Measurements from ENCODE around the gene PPFIA1. TPM values are rescaled to one million over a fixed set of nuclear protein-coding genes. Genes with fewer than 3 reads are reported as not detected.

Gene PPFIA1
- total RNA-seq, 2 donors from 2014 or later, result 46.9 to 47.5 TPM

- TF ChIP-seq CTCF (IDR thresholded peaks at IDR 0.05), result no peak
- Histone ChIP-seq H3K4me3 (no peak overlapping the region), H3K9me3 (no peaks in the 10 kb centered on the region), H3K27ac (no peak overlapping the region), H3K27me3 (no peaks in the 10 kb centered on the region), H3K36me3 (peaks cover 3% of the 10 kb centered on the region), H3K9ac (ENCODE audit: low read depth in 2 of 2, low read length in 2 of 2) (no peak overlapping the region), H3K4me1 (no peaks in the 10 kb centered on the region)
- DNase-seq, result no peak
- intact Hi-C loops (cut with DNase I), result no loop called here
These were observed 26.9 kb downstream of the PPFIA1 start for GRCh38 chr11:70297341-70297740.

- no peak overlapping the region for H3K9ac ChIP-seq (ENCODE audit: low read depth in 2 of 2, low read length in 2 of 2)
- no peak overlapping the region for H3K4me3 ChIP-seq
- peaks cover 3% of the 10 kb centered on the region for H3K36me3 ChIP-seq
- TF ChIP-seq CTCF (IDR thresholded peaks at IDR 0.05), result no peak
- H3K9me3 ChIP-seq, result no peaks in the 10 kb centered on the region
- no peak for DNase-seq
- H3K27ac ChIP-seq, result no peak overlapping the region
- intact Hi-C loops (cut with DNase I), result no loop called here
- no peaks in the 10 kb centered on the region for H3K4me1 ChIP-seq
- no peaks in the 10 kb centered on the region for H3K27me3 ChIP-seq
These were observed 27.9 kb downstream of the PPFIA1 start for GRCh38 chr11:70298243-70298915.

GRCh38 chr11:70299636-70300035 lies 29.1 kb downstream of the PPFIA1 start:
- Histone ChIP-seq H3K36me3 (no peaks in the 10 kb centered on the region), H3K4me1 (no peaks in the 10 kb centered on the region), H3K27me3 (no peaks in the 10 kb centered on the region), H3K9me3 (no peaks in the 10 kb centered on the region), H3K9ac (ENCODE audit: low read depth in 2 of 2, low read length in 2 of 2) (no peak overlapping the region), H3K4me3 (no peak overlapping the region), H3K27ac (no peak overlapping the region)
- no peak for DNase-seq
- no peak for TF ChIP-seq CTCF (IDR thresholded peaks at IDR 0.05)
- intact Hi-C loops (cut with DNase I), result no loop called here

GRCh38 chr11:70301191-70301590 lies 30.7 kb downstream of the PPFIA1 start:
- Histone ChIP-seq H3K27ac (no peak overlapping the region), H3K36me3 (no peaks in the 10 kb centered on the region), H3K27me3 (no peaks in the 10 kb centered on the region), H3K4me1 (no peaks in the 10 kb centered on the region), H3K9ac (ENCODE audit: low read depth in 2 of 2, low read length in 2 of 2) (no peak overlapping the region), H3K9me3 (no peaks in the 10 kb centered on the region), H3K4me3 (no peak overlapping the region)
- no peak for DNase-seq
- intact Hi-C loops (cut with DNase I), result no loop called here
- no peak for TF ChIP-seq CTCF (IDR thresholded peaks at IDR 0.05)

- DNase-seq, result no peak
- no peaks in the 10 kb centered on the region for H3K27me3 ChIP-seq
- no peak overlapping the region for H3K27ac ChIP-seq
- H3K36me3 ChIP-seq, result no peaks in the 10 kb centered on the region
- intact Hi-C loops (cut with DNase I), result no loop called here
- TF ChIP-seq CTCF (IDR thresholded peaks at IDR 0.05), result no peak
- no peaks in the 10 kb centered on the region for H3K9me3 ChIP-seq
- H3K4me1 ChIP-seq, result no peaks in the 10 kb centered on the region
- H3K4me3 ChIP-seq, result no peak overlapping the region
- no peak overlapping the region for H3K9ac ChIP-seq (ENCODE audit: low read depth in 2 of 2, low read length in 2 of 2)
These were observed 31.4 kb downstream of the PPFIA1 start for GRCh38 chr11:70301721-70302418.
